Vagina (tissue), 2 donors: ENCODE measurements around the gene CREB3L2.

ENCODE experiments used
- CTCF ChIP-seq, 3 experiments: fragments of 450-650 bp in 2 of 3; fragments of 200-600 bp in 1 of 3; sonication (generic) in 1 of 3; IDR thresholded peaks; one replicate each; pipeline ENCODE4 v1.5.1; 2017 to 2019; ENCODE audit warnings: antibody characterized with exemption in 3 of 3, mild to moderate bottlenecking in 2 of 3, moderate library complexity in 2 of 3
- POLR2AphosphoS5 ChIP-seq, 2 donors: sonication (generic); formaldehyde crosslinking; IDR thresholded peaks; one replicate each; pipeline ENCODE4 v1.9.0; 2017; ENCODE audit warnings: antibody characterized with exemption in 2 of 2, mild to moderate bottlenecking in 2 of 2, low read depth in 1 of 2; ENCODE audit not compliant: insufficient read depth in 1 of 2

GRCh38 chr7:138047907-138048306 lies 46.0 kb upstream of the CREB3L2 start:
- TF ChIP-seq POLR2AphosphoS5 (IDR thresholded peaks at IDR 0.05; ENCODE audit: insufficient read depth in 1 of 2, low read depth in 1 of 2), result no peak
- TF ChIP-seq CTCF (IDR thresholded peaks at IDR 0.05), result no peak
